ENCODE results near the gene GLS2.

GLS2 gene

DNA sequence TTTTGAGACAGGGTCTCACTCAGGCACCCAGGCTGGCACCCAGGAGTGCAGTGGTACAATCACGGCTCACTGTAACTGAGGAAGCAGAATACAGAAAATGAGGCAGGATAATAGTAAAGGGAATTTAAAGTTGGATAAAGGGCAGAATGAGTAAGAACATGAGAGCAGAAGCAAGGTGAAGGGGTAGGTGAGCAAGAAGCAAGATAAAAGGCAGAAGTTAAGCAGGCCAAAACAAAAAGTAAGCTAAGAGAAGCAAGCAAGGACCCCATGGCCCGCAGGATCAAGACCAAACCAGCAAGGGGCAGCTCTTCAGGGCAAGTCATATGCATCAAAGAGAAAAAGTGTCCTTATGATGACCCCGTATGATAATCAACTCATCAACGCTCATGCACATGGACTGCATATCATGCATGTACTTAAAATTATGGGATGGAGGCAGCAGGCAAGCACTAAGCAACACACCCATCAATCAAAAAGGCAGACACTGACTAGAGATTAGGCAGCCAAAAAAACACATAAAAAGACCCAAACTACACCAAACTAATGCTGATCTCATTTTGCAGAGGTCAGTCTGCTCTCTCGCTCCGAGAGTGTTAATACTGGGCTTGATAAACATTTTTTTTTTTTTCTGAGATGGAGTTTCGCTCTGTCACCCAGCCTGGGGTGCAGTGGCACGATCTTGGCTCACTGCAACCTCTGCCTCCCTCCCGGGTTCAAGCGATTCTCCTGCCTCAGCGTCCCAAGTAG lies 50.4 kb downstream of the GLS2 start:
- DNase-seq: no peak

DNA sequence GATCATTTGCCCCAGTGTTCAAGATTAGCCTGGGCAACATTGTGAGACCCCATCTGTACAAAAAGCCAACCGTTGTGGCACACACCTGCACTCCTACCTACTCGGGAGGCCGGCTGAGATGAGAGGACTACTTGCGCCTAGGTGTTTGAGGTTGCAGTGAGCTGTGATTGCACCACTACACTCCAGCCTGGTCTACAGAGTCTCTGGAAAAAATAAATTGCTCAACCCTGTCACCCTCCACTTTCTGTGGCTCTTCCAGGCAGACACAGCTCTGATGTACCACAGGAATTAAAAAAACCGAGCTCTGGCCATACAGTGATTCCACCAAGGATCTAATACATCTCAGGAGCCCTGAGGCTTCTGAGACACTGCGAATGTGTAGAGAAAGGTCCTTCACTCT lies 53.1 kb downstream of the GLS2 start:
- no peak for DNase-seq

GRCh38 chr12:56431850-56432249 lies 56.1 kb downstream of the GLS2 start:
- DNase-seq: no peak

GRCh38 chr12:56431288-56431687 lies 56.7 kb downstream of the GLS2 start:
- no peak for DNase-seq

GRCh38 chr12:56425940-56426438 lies 62.0 kb downstream of the GLS2 start:
- no peak for DNase-seq

DNA sequence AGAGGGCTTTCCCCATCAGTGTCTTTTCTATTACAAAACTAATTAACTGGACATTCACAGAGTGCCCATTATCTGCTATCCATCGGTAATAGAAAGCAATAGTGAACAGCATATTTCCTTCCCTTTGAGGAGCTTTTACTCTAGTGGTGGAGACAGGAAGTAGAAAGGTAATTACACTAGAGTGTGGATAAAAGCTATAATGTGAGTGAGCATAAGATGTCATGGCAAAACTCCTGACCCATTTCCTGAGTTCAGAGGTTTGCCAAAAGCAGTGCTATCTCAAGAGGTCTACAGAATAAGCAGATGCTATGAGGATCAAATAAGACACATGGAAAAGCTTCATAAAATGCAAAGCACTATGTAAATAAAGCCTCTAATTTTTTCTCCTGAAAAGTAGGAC lies 62.8 kb downstream of the GLS2 start:
- no peak for DNase-seq

Data from suppressor macrophage treated with lipopolysaccharide for 1 hour (primary cell).